ENCODE data around the gene PPIG. TPM values are rescaled to one million over a fixed set of nuclear protein-coding genes. Genes with fewer than 3 reads are reported as not detected.

Gene PPIG
- total and polyA plus RNA-seq, 2 experiments from 2014 or later = 40.7 to 157 TPM

DNA sequence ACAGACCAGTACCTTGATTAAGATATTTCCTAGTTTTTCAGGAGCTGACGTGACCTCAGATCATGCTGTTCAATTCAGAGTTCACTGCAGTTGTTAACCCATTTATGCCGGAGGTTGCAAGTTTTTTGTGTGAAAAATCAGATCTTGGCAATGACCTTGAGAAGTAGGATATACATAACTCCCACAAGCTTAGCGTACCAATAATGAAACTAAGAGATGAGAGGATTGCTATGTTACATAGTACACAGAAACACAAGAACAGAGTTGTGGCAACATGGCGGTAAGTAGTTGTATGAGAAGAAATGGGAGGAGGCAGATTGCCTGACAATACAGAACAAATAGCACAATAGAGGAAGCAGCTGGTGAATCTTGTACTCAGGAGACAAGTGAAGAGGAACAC lies 39.1 kb downstream of the PPIG start:
- H3K27ac ChIP-seq (ENCODE audit: low read depth) = no peak overlapping the region
- H3K27ac Mint-ChIP-seq = no peak overlapping the region
- no peak overlapping the region for H3K4me3 ChIP-seq
- no peaks in the 10 kb centered on the region for H3K4me1 Mint-ChIP-seq
- H3K36me3 ChIP-seq (ENCODE audit: insufficient read depth) = no peaks in the 10 kb centered on the region; the same call in none of the 2 replicates
- H3K79me2 ChIP-seq (replicated peaks; ENCODE audit: insufficient read depth) = peaks cover 24% of the 10 kb centered on the region
- no peaks in the 10 kb centered on the region for H3K27me3 ChIP-seq (ENCODE audit: insufficient read depth)
- H2AFZ ChIP-seq = no peak overlapping the region
- no peak overlapping the region for H3K4me3 Mint-ChIP-seq
- no peak for TF ChIP-seq EZH2phosphoT487 (IDR thresholded peaks at IDR 0.05; ENCODE audit: unreplicated experiment)
- no peak for TF ChIP-seq JUNB (IDR thresholded peaks at IDR 0.05; ENCODE audit: unreplicated experiment)
- no peak for TF ChIP-seq POLR2AphosphoS5 (IDR thresholded peaks at IDR 0.05; ENCODE audit: low read depth)
- TF ChIP-seq NANOG (IDR thresholded peaks at IDR 0.05; ENCODE audit: borderline replicate concordance) = no peak
- no peak for TF ChIP-seq ZNF462 (CRISPR knock-in tag; IDR thresholded peaks at IDR 0.05)
- no peak for TF ChIP-seq ZNF114 (CRISPR knock-in tag; IDR thresholded peaks at IDR 0.05)
- no peak for TF ChIP-seq EZH2 (IDR thresholded peaks at IDR 0.05; ENCODE audit: low read depth, unreplicated experiment)
- TF ChIP-seq ZNF331 (CRISPR knock-in tag; IDR thresholded peaks at IDR 0.05; ENCODE audit: low read depth) = no peak
- TF ChIP-seq CREB1 (CRISPR knock-in tag; IDR thresholded peaks at IDR 0.05; ENCODE audit: low read depth) = no peak
- TF ChIP-seq ETS1 (IDR thresholded peaks at IDR 0.05) = no peak
- no peaks in the 10 kb centered on the region for H3K9me2 ChIP-seq (ENCODE audit: insufficient read depth)
- peaks cover 32% of the 10 kb centered on the region for H3K36me3 Mint-ChIP-seq (ENCODE audit: low read depth)
- no peak for DNase-seq (ENCODE audit: low spot score)
- peaks cover 8% of the 10 kb centered on the region; the same call in 1 of the 2 replicates for H4K20me1 ChIP-seq (replicated peaks; ENCODE audit: insufficient read depth)
- ATAC-seq = no peak
- H3K4me1 ChIP-seq (ENCODE audit: insufficient read depth) = no peaks in the 10 kb centered on the region
- no peaks in the 10 kb centered on the region for H3F3A ChIP-seq (replicated peaks; ENCODE audit: low read depth)
- no peaks in the 10 kb centered on the region for H3K9me3 Mint-ChIP-seq
- H3K27me3 Mint-ChIP-seq (ENCODE audit: insufficient read depth, low read depth, poor library complexity) = peaks cover 3% of the 10 kb centered on the region
- no peak overlapping the region for H3K4me2 ChIP-seq

Data from GM23338 (cell line).